ENCODE data around the gene HAND2. TPM values are rescaled to one million over a fixed set of nuclear protein-coding genes. Genes with fewer than 3 reads are reported as not detected.

The HAND2 gene
- polyA plus RNA-seq, 3 donors: not detected

GRCh38 chr4:173522160-173522950 is 7.7 kb downstream of the HAND2 start:
- DNase-seq: peak; percentile 62

GRCh38 chr4:173521467-173522159 is 8.4 kb downstream of the HAND2 start:
- no peak for DNase-seq

DNA sequence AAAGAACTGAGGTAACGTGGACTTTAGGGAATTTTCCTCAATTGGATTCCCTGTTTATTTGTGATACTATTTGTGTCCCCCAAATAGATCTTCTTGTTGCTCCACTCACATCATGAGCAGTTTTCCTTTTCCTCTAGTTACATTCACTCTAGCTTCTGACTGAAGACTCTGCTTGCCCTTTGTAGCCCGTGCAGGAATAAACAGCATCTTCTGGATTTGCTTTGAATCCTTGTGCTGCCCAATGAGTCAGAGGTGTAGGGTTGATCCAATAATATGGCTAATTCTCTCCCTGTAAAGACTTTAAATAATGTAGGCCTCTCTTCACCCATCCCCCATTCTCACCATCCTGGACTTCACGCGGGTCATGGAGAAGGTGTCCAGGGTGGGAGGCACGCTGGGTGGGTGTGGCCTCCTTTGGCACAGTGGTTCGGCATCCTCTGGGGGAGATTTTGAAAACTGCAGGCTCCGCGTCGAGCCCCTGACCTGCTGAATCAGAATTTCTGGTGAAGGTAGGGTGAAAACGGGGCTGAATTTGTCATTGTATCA is 9.0 kb downstream of the HAND2 start:
- DNase-seq: no peak

GRCh38 chr4:173519111-173520101 is 10.6 kb downstream of the HAND2 start:
- no peak for DNase-seq

- no peak for DNase-seq
Observed at GRCh38 chr4:173518425-173519102, 11.5 kb downstream of the HAND2 start.

DNA sequence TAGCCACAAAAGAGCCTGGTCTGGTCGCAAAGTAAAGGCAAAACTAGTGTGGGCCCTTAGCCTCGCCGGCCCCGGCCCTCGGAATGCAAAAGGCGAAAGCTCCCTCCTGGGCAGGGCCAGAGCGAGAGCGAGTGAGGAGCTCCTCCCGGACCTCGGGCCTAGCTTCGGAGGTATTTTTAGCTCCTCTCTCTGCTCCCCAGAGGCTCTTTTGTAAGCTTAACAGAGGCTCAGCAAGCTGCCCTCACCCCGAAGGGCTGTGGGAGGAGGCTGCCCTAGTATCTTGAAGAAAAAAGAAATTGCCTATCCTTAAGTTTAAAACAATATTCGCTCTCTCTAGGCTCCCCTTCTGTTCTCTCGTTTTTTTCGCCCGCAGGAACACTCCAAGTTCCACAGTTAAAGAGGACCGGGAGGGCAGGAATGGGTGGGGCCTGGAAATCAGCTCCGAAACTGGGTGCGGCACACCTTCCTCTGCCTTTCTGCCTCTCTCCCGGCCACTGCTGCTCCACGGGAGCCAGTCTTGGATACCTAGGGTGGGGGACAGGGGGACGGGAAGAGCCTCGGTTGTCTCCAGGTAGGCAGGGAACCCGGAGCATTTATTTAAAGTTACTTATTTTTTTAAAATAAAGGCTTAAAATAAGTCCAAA is 12.1 kb downstream of the HAND2 start:
- no peak for DNase-seq

GRCh38 chr4:173516621-173517524 is 13.2 kb downstream of the HAND2 start:
- no peak for DNase-seq

DNA sequence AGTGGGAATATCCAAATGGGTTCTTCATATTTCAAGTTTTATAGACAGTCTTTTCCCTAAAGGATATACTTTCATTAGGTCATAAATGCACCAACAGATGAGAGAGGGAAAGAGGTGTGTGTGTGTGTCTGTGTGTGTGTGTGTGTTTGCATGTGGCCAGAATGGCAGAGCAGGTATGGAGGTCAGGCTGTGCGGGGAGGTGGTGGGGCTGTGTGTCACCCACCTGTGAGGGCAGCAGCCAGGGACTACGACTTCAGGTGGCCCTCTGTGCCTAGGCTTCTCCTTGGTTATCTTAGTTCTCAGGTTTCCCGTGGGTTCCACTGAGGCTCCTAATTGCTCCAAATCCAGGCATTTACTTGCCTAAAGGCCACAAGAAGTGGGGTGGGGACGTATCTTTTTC is 14.6 kb downstream of the HAND2 start:
- DNase-seq: no peak

DNA sequence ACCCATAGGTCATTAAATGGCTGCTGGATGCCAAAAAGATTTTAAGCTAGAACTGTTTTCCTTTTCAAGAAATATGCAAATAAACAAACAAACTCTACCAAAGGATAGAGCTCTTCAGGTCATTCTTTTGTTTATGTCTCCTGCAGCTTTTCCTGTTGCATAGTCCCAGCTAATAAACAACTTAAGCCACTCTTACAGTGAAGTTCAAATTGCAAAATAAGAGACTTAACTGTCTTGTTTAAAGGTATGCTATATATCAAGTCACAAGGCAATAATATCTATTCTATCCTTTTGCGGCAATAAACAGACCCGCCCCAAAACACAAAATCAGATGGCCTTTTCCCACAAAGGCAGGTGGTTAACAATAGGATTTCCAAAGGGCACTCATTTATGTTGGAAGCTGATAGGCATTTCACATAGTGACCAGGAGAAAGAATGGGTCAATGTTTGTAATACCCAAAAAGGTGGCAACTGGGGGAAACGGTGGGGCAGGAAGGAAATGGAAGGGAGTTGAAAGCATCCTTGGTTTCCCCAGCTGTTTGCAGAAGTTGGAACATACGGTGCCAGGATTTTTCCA is 15.3 kb downstream of the HAND2 start:
- no peak for DNase-seq

DNA sequence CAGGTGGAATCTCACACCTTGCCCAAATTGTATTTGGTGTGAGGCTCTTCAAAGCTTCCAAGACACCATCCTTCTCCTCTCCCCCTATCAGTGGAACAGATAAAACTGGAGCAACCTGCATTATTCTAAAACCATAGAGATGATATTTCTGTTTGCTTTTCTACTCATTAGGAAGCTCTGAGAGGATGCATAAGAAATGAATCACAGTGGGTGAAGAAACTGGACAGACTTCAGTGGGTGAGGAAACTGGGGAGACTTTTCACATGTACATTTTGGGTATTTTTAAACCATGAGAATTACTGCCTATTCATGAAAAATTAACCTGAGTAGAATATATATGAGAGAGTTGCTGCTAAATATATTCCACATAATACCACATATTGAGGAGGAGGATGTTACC is 16.4 kb downstream of the HAND2 start:
- no peak for DNase-seq

GRCh38 chr4:173511787-173512361 is 18.2 kb downstream of the HAND2 start:
- DNase-seq: no peak

DNA sequence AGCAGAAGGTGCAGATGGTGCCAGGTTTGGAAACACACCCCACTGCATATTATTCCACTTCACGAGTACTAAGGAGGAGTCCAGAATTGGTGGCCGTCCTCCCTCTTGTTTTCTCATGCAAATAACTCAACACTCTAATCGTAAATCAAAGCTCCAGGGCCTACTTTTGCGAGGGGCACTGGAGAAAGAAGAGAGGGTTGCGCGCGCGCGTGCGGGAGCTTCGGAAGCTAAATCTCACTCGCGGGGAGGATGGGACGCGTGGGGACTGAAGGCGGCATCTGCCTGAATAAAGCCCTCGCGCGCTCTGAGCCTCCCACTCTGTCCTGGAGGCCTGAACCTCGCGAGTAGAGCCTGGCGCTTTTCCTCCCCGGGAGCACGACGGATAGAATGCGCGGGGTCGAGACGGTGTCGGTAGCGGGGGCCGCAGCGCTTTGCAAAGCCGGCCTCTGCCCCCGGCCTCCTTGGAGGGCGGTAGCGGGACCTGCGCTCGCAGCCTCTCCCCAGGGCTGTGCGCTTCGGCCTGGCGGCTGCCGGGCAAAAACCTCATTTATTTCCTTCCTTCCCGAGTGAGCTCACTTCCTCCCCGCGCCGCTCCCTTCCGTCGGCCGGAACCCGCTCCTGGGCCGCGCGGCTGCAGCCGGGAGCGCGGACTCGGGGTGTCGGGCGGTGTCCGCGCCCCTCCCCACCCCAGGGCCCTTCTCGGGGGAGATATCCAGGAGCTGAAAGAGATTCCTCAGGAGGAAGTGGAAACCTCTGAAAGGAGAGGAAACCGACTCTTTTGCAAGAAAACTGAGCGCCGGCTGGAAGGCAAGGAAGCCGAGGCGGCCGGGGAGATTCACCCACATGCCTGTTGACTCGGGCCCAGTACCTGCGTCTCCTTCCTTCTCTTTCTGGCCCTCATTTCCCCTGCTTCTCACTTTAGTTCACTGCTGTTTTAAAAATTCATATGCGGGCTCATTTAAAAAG is 20.7 kb downstream of the HAND2 start:
- DNase-seq: no peak

GRCh38 chr4:173508386-173509035 is 21.5 kb downstream of the HAND2 start:
- DNase-seq: no peak

- no peak for DNase-seq
Observed at GRCh38 chr4:173507471-173508385, 22.3 kb downstream of the HAND2 start.

- DNase-seq: no peak
Observed at GRCh38 chr4:173506597-173507211, 23.3 kb downstream of the HAND2 start.

Measured in renal pelvis (tissue), 4 donors.